Hepatocyte (in vitro differentiated cells): ENCODE data around the gene ULK4. TPM values are rescaled to one million over a fixed set of nuclear protein-coding genes. Genes with fewer than 3 reads are reported as not detected.
"Not testable (repeated sequence)": the region's sequence is repeated elsewhere in the genome, so short reads cannot be mapped to it uniquely, and the experiment has no call there.

Experiments used
- DNase-seq: peaks from one replicate; pipeline ENCODE4 v3.0.0-alpha.2; 2016; ENCODE audit warnings: low spot score
- H2AFZ ChIP-seq: fragments of 200-600 bp; sonication (generic); 2 replicates; pipeline ENCODE4 v1.6.0; 2016; ENCODE audit warnings: antibody characterized with exemption, mild to moderate bottlenecking
- H3K27ac ChIP-seq: fragments of 200-600 bp; sonication (generic); 2 replicates; pipeline ENCODE4 v1.5.1; 2016; ENCODE audit warnings: mild to moderate bottlenecking
- H3K27me3 ChIP-seq: fragments of 200-600 bp; sonication (generic); 2 replicates; pipeline ENCODE4 v1.6.1; 2016
- H3K36me3 ChIP-seq: fragments of 200-600 bp; sonication (generic); replicated peaks from 2 replicates; pipeline ENCODE4 v1.5.1; 2016; ENCODE audit warnings: low read depth; ENCODE audit not compliant: insufficient read depth
- H3K4me1 ChIP-seq: fragments of 200-600 bp; sonication (generic); 2 replicates; pipeline ENCODE4 v1.5.1; 2016; ENCODE audit warnings: mild to moderate bottlenecking, moderate library complexity; ENCODE audit not compliant: insufficient read depth
- H3K4me2 ChIP-seq: fragments of 200-600 bp; sonication (generic); 2 replicates; pipeline ENCODE4 v1.6.0; 2016
- H3K4me3 ChIP-seq: fragments of 200-600 bp; sonication (generic); 2 replicates; pipeline ENCODE4 v1.5.1; 2016; ENCODE audit warnings: mild to moderate bottlenecking
- H3K79me2 ChIP-seq: fragments of 200-600 bp; sonication (generic); 2 replicates; pipeline ENCODE4 v1.6.0; 2017; ENCODE audit warnings: mild to moderate bottlenecking
- H3K9me2 ChIP-seq: fragments of 200-600 bp; sonication (generic); replicated peaks from 2 replicates; pipeline ENCODE4 v1.6.0; 2017; ENCODE audit warnings: mild to moderate bottlenecking; ENCODE audit not compliant: insufficient read depth
- H3K9me3 ChIP-seq: fragments of 200-600 bp; sonication (generic); 2 replicates; pipeline ENCODE4 v1.5.1; 2016; ENCODE audit warnings: low read depth, mild to moderate bottlenecking
- H4K20me1 ChIP-seq: fragments of 200-600 bp; sonication (generic); 2 replicates; pipeline ENCODE4 v1.6.0; 2016; ENCODE audit warnings: mild to moderate bottlenecking; ENCODE audit not compliant: insufficient read depth, poor library complexity, severe bottlenecking
- EZH2 ChIP-seq: fragments of 200-600 bp; sonication (generic); IDR thresholded peaks from 2 replicates; pipeline ENCODE4 v1.6.1; 2016; ENCODE audit warnings: antibody characterized with exemption, mild to moderate bottlenecking, borderline replicate concordance
- EZH2phosphoT487 ChIP-seq: fragments of 200-600 bp; sonication (generic); IDR thresholded peaks from one replicate; pipeline ENCODE4 v1.6.1; 2018; ENCODE audit warnings: antibody characterized with exemption, mild to moderate bottlenecking, low read depth, moderate library complexity; ENCODE audit not compliant: unreplicated experiment, severe bottlenecking
- WGBS: methylation state at CpG from one replicate; pipeline ENCODE4 v1.1.6; 2016; ENCODE audit warnings: low lambda C conversion rate; ENCODE audit errors: missing lambda C conversion rate; 5-methylcytosine and 5-hydroxymethylcytosine counted together
- polyA plus RNA-seq: library from polyadenylated mRNA; unstranded; fragments of >200 nt; fragmentation: Nextera tagmentation; extraction: Ambion mirVana; gene quantifications from 2 replicates; pipeline ENCODE4 v1.2.1, GENCODE V29; 2016
- total RNA-seq: library from RNA; depleted of rRNA; stranded (reverse); fragments of >200 nt; gene quantifications from 2 replicates; pipeline ENCODE4 v1.2.3, GENCODE V29; 2014
- TF ChIP-seq, protein P1 (sequence below): fragments of 200-600 bp; sonication (generic); IDR thresholded peaks from 2 replicates; pipeline ENCODE4 v1.5.1; 2016; ENCODE audit warnings: antibody characterized with exemption, mild to moderate bottlenecking; ENCODE audit not compliant: poor library complexity

ULK4 gene
- total and polyA plus RNA-seq, 2 experiments from 2014 or later, result 3.8 to 9.1 TPM

- Histone ChIP-seq H2AFZ (no peak overlapping the region), H3K27ac (no peak overlapping the region), H3K36me3 (no peaks in the 10 kb centered on the region), H3K4me2 (no peak overlapping the region), H3K27me3 (no peaks in the 10 kb centered on the region), H3K9me3 (no peaks in the 10 kb centered on the region), H4K20me1 (no peaks in the 10 kb centered on the region), H3K79me2 (no peaks in the 10 kb centered on the region), H3K9me2 (no peaks in the 10 kb centered on the region), H3K4me1 (no peaks in the 10 kb centered on the region), H3K4me3 (no peak overlapping the region)
- WGBS, result 97% methylated on average over 3 of the region's 3 CpGs
- no peak for DNase-seq
- TF ChIP-seq, protein P1, sequence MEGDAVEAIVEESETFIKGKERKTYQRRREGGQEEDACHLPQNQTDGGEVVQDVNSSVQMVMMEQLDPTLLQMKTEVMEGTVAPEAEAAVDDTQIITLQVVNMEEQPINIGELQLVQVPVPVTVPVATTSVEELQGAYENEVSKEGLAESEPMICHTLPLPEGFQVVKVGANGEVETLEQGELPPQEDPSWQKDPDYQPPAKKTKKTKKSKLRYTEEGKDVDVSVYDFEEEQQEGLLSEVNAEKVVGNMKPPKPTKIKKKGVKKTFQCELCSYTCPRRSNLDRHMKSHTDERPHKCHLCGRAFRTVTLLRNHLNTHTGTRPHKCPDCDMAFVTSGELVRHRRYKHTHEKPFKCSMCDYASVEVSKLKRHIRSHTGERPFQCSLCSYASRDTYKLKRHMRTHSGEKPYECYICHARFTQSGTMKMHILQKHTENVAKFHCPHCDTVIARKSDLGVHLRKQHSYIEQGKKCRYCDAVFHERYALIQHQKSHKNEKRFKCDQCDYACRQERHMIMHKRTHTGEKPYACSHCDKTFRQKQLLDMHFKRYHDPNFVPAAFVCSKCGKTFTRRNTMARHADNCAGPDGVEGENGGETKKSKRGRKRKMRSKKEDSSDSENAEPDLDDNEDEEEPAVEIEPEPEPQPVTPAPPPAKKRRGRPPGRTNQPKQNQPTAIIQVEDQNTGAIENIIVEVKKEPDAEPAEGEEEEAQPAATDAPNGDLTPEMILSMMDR, result no peak
- TF ChIP-seq EZH2phosphoT487 (no peak), EZH2 (no peak)
Observed at GRCh38 chr3:41565948-41566514, 395.9 kb downstream of the ULK4 start.

DNA sequence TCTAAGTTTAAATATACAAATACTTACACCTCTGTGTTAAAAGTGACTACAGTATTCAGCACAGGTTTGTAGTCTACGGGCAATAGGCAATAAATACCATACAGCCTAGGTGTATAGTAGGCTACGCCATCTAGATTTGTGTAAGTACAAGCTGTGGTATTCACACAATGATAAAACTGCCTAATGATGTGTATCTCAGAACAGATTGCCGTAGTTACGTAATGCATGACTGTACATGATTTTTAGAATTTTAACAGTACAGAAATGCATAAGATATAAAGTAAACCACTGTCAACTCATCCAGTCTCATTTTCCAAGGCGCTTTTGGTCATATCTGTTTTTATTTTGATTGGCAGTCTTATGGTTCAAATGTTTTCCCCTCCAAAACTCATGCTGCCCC is 396.9 kb downstream of the ULK4 start:
- H3K4me3 ChIP-seq, result no peak overlapping the region
- no peaks in the 10 kb centered on the region for H3K36me3 ChIP-seq
- no peak overlapping the region for H2AFZ ChIP-seq
- H3K4me2 ChIP-seq, result no peak overlapping the region
- no peaks in the 10 kb centered on the region for H3K27me3 ChIP-seq
- DNase-seq, result no peak
- H3K4me1 ChIP-seq, result no peaks in the 10 kb centered on the region
- no peaks in the 10 kb centered on the region for H4K20me1 ChIP-seq
- no peak for TF ChIP-seq EZH2
- TF ChIP-seq, protein P1, result no peak
- H3K79me2 ChIP-seq, result no peaks in the 10 kb centered on the region
- no peaks in the 10 kb centered on the region for H3K9me2 ChIP-seq
- no peaks in the 10 kb centered on the region for H3K9me3 ChIP-seq
- H3K27ac ChIP-seq, result no peak overlapping the region
- 97% methylated on average over 5 of the region's 5 CpGs for WGBS

GRCh38 chr3:41556245-41556644 is 405.7 kb downstream of the ULK4 start:
- not testable (repeated sequence) for H3K9me2 ChIP-seq, H3K9me3 ChIP-seq, H3K4me3 ChIP-seq, H3K79me2 ChIP-seq, H3K27ac ChIP-seq, DNase-seq, H3K27me3 ChIP-seq, H4K20me1 ChIP-seq, H3K4me1 ChIP-seq, H2AFZ ChIP-seq, H3K4me2 ChIP-seq, H3K36me3 ChIP-seq
- WGBS, result 100% methylated on average over 5 of the region's 5 CpGs

DNA sequence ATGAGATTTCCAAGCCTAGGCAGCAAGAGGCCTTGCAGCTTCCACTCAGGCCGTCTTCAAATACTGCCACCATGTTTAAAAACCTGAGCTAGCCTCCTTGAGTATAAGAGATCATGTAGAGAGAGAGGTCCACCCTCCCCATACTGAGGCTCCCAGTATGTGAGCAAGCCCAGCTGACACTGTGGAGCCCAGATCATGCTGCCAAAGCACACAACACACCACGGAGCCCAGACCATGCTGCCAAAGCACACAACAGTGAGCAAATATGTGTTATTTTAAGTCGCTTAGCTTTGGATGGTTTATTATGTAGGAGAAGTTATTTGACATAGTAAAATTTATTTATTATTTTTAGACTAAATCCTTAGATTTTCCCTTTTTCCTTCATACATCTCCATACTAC is 428.9 kb downstream of the ULK4 start:
- H2AFZ ChIP-seq, result no peak overlapping the region
- H3K36me3 ChIP-seq, result no peaks in the 10 kb centered on the region
- no peaks in the 10 kb centered on the region for H3K79me2 ChIP-seq
- no peak for DNase-seq
- TF ChIP-seq, protein P1, result no peak
- TF ChIP-seq EZH2 (no peak), EZH2phosphoT487 (no peak)
- H3K4me1 ChIP-seq, result no peaks in the 10 kb centered on the region
- 91% methylated on average over 3 of the region's 3 CpGs for WGBS
- H3K9me2 ChIP-seq, result no peaks in the 10 kb centered on the region
- H3K4me2 ChIP-seq, result no peak overlapping the region
- H3K27ac ChIP-seq, result no peak overlapping the region
- H3K4me3 ChIP-seq, result no peak overlapping the region
- H3K9me3 ChIP-seq, result no peaks in the 10 kb centered on the region
- H3K27me3 ChIP-seq, result no peaks in the 10 kb centered on the region
- no peaks in the 10 kb centered on the region for H4K20me1 ChIP-seq
